ENCODE results near the gene CLHC1. TPM values are rescaled to one million over a fixed set of nuclear protein-coding genes. Genes with fewer than 3 reads are reported as not detected.

CLHC1 gene
- polyA plus RNA-seq, 1 of the 3 experiments (the other 2 are of a cell fraction): 3.8 TPM

DNA sequence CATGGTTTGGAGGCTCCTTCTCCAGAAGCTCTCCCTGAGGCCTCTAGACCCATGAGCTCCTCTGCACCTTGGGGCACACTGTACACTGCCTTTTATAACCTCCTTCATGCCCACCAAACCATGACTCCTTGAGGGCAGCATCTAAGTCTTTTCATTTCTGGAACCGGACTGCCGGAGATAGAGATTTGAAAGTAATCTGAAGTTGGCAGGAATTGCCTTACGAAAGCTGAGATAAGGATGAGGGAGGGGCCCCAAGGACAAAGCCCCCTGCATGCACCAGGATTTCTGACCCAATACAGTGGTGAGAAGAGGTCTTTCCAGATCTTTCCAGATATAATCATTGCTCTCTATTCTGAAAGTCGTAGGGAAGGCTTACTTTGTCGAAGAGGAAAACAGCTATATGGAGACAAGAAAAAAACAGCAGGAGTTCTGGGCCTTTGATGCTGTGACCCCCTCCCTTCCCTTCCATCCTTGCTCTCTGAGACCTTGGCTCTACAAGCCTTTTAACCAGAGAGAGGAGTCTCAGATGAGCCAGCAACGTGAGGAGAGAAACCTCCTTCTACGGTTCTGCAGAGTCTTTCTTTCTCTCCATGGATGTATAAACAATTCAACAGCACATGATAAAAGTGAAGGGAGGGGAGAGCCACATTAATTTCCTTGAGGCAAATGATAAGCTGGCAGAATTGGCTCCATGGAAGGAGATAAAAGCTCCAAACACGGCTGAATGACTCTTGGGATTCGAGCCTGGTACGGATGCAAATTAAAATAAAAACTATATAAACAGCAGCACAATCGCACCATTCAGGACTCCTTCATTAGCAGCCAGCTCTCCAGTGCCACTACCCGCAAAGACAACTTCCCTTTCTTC lies 93.8 kb downstream of the CLHC1 start:
- no peak for DNase-seq
- no peaks in the 10 kb centered on the region for H3K79me2 ChIP-seq (ENCODE audit: insufficient read depth)
- no peaks in the 10 kb centered on the region for H3K9me3 ChIP-seq
- H3K27ac ChIP-seq (ENCODE audit: low read depth in 2 of 2, low read length in 1 of 2): no peak overlapping the region
- no peaks in the 10 kb centered on the region for H3K36me3 ChIP-seq (replicated peaks in 1 of 2; ENCODE audit: control insufficient read depth in 1 of 2, insufficient read depth in 2 of 2, low read length in 1 of 2)
- no peaks in the 10 kb centered on the region for H3F3A ChIP-seq (replicated peaks; ENCODE audit: insufficient read depth)
- no peak for TF ChIP-seq MXI1 (IDR thresholded peaks at IDR 0.05; ENCODE audit: low read depth, low read length)
- TF ChIP-seq POLR2AphosphoS5 (IDR thresholded peaks at IDR 0.05; ENCODE audit: low read depth, low read length): no peak
- no peak for TF ChIP-seq NFIC (IDR thresholded peaks at IDR 0.05; ENCODE audit: borderline replicate concordance)
- TF ChIP-seq USF2 (IDR thresholded peaks at IDR 0.05; ENCODE audit: borderline replicate concordance, low read depth, low read length): no peak
- TF ChIP-seq YY1 (IDR thresholded peaks at IDR 0.05; ENCODE audit: low read depth): no peak
- no peak for TF ChIP-seq CHD2 (IDR thresholded peaks at IDR 0.05; ENCODE audit: low read length, partially characterized antibody)
- TF ChIP-seq, protein P1, sequence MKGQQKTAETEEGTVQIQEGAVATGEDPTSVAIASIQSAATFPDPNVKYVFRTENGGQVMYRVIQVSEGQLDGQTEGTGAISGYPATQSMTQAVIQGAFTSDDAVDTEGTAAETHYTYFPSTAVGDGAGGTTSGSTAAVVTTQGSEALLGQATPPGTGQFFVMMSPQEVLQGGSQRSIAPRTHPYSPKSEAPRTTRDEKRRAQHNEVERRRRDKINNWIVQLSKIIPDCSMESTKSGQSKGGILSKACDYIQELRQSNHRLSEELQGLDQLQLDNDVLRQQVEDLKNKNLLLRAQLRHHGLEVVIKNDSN (IDR thresholded peaks at IDR 0.05; ENCODE audit: borderline replicate concordance, low read depth): no peak
- CTCF ChIA-PET: interaction anchor here (0.9 to 1.2 kb wide), 3 partner anchors 15 to 89 kb away, joined by 3 read pairs; no protein-coding TSS in a partner anchor
- no peak overlapping the region for H3K9ac ChIP-seq
- no peak overlapping the region for H3K4me3 ChIP-seq (ENCODE audit: low read depth in 2 of 2, low read length in 1 of 2)
- no peaks in the 10 kb centered on the region for H3K9me2 ChIP-seq
- no peaks in the 10 kb centered on the region for H4K20me1 ChIP-seq (ENCODE audit: insufficient read depth)
- no peaks in the 10 kb centered on the region for H3K27me3 ChIP-seq (ENCODE audit: insufficient read depth)
- H2AFZ ChIP-seq (ENCODE audit: low read depth): no peak overlapping the region
- no peak overlapping the region for H3K4me2 ChIP-seq
- 79% methylated on average over 12 of the region's 12 CpGs for WGBS (ENCODE audit: low lambda C conversion rate)
- peaks cover 2 to 15% of the 10 kb centered on the region in 2 experiments; a peak in 2 of 4 replicates for H3K4me1 ChIP-seq (ENCODE audit: control insufficient read depth in 1 of 2, insufficient read depth in 2 of 2, low read depth in 1 of 2, low read length in 1 of 2)
- POLR2A ChIA-PET: no interaction called here

- WGBS (ENCODE audit: low lambda C conversion rate): 80% methylated on average over 20 of the region's 23 CpGs
- no peaks in the 10 kb centered on the region for H3K9me2 ChIP-seq
- no peaks in the 10 kb centered on the region for H3K79me2 ChIP-seq (ENCODE audit: insufficient read depth)
- H2AFZ ChIP-seq (ENCODE audit: low read depth): no peak overlapping the region
- H3K27me3 ChIP-seq (ENCODE audit: insufficient read depth): no peaks in the 10 kb centered on the region
- H3K4me1 ChIP-seq (ENCODE audit: control insufficient read depth in 1 of 2, insufficient read depth in 2 of 2, low read depth in 1 of 2, low read length in 1 of 2): peaks cover 2 to 12% of the 10 kb centered on the region in 2 experiments; a peak in 2 of 4 replicates
- no peaks in the 10 kb centered on the region for H4K20me1 ChIP-seq (ENCODE audit: insufficient read depth)
- no peak overlapping the region for H3K9ac ChIP-seq
- ChIA-PET POLR2A (no interaction called here), CTCF (interaction anchor here (0.8 to 1.9 kb wide), 3 partner anchors 16 to 32 kb away, joined by 3 to 6 read pairs (median 3); no protein-coding TSS in a partner anchor)
- H3K36me3 ChIP-seq (replicated peaks in 1 of 2; ENCODE audit: control insufficient read depth in 1 of 2, insufficient read depth in 2 of 2, low read length in 1 of 2): no peaks in the 10 kb centered on the region
- no peak overlapping the region for H3K4me2 ChIP-seq
- no peak for DNase-seq
- no peak overlapping the region for H3K27ac ChIP-seq (ENCODE audit: low read depth in 2 of 2, low read length in 1 of 2)
- H3F3A ChIP-seq (replicated peaks; ENCODE audit: insufficient read depth): no peaks in the 10 kb centered on the region
- no peak overlapping the region for H3K4me3 ChIP-seq (ENCODE audit: low read depth in 2 of 2, low read length in 1 of 2)
- H3K9me3 ChIP-seq: no peaks in the 10 kb centered on the region
- TF ChIP-seq, protein P2, sequence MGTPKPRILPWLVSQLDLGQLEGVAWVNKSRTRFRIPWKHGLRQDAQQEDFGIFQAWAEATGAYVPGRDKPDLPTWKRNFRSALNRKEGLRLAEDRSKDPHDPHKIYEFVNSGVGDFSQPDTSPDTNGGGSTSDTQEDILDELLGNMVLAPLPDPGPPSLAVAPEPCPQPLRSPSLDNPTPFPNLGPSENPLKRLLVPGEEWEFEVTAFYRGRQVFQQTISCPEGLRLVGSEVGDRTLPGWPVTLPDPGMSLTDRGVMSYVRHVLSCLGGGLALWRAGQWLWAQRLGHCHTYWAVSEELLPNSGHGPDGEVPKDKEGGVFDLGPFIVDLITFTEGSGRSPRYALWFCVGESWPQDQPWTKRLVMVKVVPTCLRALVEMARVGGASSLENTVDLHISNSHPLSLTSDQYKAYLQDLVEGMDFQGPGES (IDR thresholded peaks at IDR 0.05; ENCODE audit: low read depth, low read length): no peak
- no peak for TF ChIP-seq CHD2 (IDR thresholded peaks at IDR 0.05; ENCODE audit: low read length, partially characterized antibody)
- TF ChIP-seq TAF1 (IDR thresholded peaks at IDR 0.05; ENCODE audit: borderline replicate concordance, low read depth, low read length): no peak
- no peak for TF ChIP-seq FOXJ3 (CRISPR knock-in tag; IDR thresholded peaks at IDR 0.05)
- no peak for TF ChIP-seq TEAD4 (IDR thresholded peaks at IDR 0.05; ENCODE audit: borderline replicate concordance, insufficient read depth)
- TF ChIP-seq EZH2phosphoT487 (IDR thresholded peaks at IDR 0.05; ENCODE audit: borderline replicate concordance, low read depth): no peak
- no peak for TF ChIP-seq ELF1 (IDR thresholded peaks at IDR 0.05)
- no peak for TF ChIP-seq USF2 (IDR thresholded peaks at IDR 0.05; ENCODE audit: borderline replicate concordance, low read depth, low read length)
- no peak for TF ChIP-seq MXI1 (IDR thresholded peaks at IDR 0.05; ENCODE audit: low read depth, low read length)
- TF ChIP-seq EP300 (IDR thresholded peaks at IDR 0.05; ENCODE audit: borderline replicate concordance in 1 of 2, low read depth in 1 of 2, low read length in 1 of 2): no peak
- no peak for TF ChIP-seq RXRA (IDR thresholded peaks at IDR 0.05; ENCODE audit: borderline replicate concordance, low read depth)
Observed at GRCh38 chr2:55137024-55137958, 94.8 kb downstream of the CLHC1 start.

Data from SK-N-SH (cell line).